UCSD-AML1 (cell line): Measurements from ENCODE around the gene MAD1L1.
"Not testable (repeated sequence)": the region's sequence is repeated elsewhere in the genome, so short reads cannot be mapped to it uniquely, and the experiment has no call there.

Experiments used
- DNase-seq: peaks from one replicate; lab custom pipeline; 2025; ENCODE audit not compliant: unreplicated experiment; lab: John Stamatoyannopoulos, UW

The MAD1L1 gene

DNA sequence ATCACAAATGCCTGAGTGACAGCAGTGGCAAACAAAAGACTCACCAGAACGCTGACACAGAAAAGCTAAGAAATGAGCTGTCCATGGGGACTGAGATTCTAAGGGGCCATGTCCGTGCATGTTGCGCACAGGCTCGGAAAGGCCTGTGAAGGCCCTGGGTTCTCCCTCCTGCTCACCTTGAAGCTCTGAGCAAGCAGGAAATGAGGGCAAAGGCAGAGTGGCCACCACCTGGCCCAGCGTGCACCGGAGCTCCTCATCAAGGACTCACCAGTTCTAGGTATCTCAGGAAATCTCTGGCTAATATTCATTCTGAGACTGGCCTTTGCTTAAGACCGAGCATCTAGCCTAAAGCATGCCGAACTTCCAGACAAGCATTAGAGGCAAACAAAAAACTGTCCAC is 52.7 kb downstream of the MAD1L1 start:
- no peak for DNase-seq

GRCh38 chr7:2175514-2175913 is 57.2 kb downstream of the MAD1L1 start:
- DNase-seq = no peak

DNA sequence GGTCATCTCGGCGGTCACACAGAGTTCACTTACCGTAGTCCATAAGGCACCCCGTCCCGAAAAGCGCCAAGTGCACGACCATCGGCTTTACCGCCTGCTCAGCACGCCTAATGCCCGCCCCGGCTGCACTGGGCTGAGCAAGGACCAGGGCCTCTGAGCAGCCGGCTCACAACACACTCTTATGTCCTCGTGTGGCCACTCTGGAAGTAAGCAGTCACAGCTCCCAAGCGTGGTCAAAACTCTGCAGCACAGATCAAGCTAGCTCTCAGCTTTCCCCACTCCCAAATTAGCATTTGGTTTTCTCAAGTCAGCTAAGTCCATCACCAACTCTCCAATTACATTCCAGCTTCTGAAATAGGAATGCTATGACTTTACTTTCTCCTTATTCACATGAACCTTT is 57.7 kb downstream of the MAD1L1 start:
- DNase-seq = no peak

DNA sequence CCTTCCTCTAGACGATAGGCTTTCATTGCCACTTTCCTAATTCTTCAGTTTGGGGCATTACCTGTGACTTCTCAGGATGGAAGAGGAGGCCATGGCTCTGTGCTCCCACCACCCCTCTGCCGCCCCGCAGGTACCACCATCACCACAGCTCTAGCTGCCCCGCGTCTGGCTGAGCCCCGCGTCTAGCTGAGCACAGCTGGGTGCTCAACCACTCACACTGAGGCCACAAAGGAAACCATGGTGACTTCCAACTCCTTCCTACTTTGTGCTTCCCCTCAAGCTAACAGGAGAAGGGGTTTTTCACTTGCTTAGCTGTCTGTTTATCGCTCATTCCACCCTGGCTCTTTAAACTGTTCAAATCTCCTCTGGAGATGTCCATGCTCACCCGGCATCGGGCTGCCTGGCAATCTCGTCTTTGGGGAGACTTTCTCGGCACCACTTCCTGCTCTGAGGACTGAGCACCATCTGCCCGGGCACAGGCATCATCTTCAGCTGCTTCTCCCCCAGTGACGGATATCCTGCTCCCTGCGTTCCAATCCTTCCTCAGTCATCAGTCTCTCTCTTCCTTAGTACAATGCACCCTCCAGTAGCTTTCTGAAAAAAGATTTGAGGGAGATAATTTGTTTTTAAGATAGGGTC is 59.4 kb downstream of the MAD1L1 start:
- no peak for DNase-seq

DNA sequence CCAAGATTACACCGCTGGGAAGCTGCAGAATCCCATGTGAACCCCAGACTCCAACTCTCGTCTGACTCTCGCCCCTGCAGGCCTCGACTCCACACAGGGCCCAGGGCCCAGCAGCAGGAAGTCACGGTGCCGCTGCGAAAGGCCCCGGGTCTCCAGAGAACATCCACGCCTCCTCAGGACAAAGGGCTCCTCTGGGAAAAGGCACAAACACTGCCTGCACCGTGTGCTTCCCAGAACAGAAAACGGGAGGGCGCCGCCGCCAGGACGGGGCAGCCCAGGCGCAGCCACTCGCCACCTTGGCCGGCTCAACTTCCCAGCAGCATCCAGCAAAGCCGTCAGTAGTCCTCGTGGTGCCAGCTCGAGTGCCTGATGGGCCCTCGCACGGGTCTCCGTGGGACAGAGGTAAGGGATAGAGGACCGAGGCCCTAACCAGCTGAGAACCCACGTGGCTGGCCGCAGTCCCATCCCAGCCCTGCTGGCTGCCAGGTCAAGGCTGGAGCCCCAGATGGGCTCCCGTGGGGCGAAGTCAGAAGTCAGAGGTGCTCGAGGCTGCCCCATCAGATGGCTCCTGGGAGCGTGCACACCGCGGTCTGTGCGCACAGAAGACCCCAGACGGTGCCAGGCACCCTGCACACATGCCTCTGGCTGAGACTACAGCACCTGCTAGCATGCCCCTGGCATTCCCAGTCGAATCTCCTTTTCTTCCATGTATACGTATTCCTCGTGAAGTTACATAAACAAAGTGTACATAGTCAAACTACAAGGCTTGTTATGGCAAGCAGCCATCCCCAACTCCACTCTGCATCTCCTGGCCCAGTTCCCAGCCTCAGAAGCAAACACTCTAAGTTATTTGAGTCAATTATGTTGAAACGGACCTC is 60.2 kb downstream of the MAD1L1 start:
- no peak for DNase-seq

DNA sequence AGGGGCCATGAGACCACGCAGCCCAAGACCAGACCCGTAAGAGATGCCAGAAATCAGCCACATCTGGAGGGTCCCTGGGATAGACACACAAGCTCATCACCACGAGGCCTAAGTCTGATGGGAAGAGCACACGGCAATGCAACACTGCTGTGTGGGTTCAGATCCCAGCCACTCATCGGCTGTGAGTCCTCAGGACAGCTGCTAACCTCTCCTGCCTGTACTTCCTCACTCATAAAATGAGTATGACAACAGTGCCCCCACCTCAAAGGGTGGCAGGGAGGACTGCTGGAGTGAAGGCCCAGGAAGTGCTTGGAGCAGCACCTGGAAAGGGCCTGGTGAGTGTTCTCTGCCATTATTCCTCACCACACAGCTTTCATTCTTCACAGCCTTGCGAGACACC is 60.9 kb downstream of the MAD1L1 start:
- no peak for DNase-seq

GRCh38 chr7:2170576-2171521 is 61.9 kb downstream of the MAD1L1 start:
- DNase-seq = no peak

DNA sequence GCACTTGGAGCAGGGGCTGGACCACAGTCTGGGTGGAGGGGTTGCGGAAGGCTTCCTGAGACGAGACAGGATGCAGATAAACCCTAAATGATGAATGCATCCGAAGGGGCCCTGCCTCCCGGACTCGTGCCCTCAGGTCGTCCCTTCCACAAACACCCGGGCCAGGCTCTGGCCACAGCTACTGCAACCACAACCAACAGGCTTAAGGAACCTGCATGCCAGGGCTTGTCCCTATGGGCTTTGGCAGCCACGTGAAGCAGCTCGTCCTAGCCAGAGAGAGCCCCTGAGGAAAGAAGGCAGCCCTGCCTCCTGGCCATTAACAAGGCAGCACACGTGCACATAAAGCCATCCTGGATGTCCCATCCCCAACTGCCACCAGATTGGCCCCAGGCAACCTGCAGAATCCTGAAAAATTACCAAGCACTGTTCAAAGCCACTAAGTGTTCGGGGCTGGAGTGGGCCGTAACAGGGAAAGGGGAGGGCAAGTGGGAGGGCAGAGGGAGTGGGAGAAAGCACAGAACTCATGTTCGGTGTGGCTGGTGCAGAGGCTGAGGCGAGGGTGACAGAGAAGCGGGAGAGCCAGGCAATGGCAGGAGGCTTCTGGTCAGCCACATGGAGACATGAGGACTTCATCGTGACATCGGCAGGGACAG is 62.7 kb downstream of the MAD1L1 start:
- no peak for DNase-seq

DNA sequence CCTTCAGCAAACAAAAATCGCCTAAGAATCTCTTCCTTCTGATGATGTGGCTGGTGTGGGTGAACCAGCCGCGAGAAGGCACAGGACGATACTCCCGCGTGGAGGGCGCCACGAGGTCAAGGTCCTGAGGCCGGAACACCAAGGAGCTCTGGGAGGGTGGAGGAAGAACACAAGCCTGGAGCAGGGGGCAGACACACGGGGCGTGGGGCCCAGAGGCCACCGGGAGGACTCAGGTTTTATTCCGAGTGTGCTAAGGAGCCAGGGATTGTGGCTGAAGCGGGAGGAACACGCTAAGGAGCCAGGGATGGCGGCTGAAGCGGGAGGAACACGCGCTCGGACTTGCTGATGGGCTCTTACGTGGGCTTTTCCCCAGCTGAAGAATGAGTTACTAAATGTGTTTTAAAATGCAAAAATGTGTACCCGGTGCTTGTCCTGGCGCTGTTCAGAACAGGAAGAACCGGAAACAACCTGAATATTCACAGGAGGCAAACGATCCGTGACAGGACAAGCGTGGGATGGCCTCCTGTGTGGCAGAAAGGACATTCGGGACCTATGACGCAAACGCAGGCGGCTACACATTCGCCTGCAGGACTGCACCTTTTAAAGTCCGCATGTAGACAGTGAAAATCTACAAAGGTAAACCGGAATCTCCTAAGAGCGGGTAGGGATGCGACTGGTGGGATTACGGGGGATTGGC is 64.0 kb downstream of the MAD1L1 start:
- no peak for DNase-seq

DNA sequence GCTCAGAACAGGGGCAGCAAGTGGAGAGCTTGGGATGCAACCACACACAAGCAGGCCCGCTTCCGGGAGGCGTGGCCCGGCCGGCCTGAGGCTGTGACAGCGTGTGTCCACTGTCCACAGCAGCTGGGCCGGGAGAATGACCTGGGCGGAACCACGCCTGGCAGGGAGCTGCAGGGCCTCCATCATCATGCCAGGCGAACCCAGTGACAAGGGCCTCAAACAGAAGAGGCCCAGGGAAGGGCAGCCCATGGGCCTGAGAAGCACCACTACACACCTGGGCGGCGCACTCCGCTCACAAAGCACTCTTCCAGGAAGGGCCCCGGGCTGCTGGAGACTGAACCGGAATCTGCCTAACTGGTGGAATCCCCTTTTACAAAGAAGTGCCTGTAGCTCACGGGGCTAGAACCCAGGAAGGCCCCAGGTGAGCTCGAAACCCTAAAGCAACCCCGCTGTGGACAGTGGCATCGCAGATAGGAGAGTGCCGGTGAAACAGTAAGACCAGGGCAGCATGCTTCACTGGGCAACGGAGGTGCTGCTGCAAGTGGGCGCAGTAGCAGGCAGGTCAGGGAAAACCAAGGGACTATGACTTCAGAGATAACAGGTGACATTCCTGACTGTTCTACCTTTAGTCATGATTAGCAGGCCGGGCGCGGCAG is 66.0 kb downstream of the MAD1L1 start:
- DNase-seq = no peak

DNA sequence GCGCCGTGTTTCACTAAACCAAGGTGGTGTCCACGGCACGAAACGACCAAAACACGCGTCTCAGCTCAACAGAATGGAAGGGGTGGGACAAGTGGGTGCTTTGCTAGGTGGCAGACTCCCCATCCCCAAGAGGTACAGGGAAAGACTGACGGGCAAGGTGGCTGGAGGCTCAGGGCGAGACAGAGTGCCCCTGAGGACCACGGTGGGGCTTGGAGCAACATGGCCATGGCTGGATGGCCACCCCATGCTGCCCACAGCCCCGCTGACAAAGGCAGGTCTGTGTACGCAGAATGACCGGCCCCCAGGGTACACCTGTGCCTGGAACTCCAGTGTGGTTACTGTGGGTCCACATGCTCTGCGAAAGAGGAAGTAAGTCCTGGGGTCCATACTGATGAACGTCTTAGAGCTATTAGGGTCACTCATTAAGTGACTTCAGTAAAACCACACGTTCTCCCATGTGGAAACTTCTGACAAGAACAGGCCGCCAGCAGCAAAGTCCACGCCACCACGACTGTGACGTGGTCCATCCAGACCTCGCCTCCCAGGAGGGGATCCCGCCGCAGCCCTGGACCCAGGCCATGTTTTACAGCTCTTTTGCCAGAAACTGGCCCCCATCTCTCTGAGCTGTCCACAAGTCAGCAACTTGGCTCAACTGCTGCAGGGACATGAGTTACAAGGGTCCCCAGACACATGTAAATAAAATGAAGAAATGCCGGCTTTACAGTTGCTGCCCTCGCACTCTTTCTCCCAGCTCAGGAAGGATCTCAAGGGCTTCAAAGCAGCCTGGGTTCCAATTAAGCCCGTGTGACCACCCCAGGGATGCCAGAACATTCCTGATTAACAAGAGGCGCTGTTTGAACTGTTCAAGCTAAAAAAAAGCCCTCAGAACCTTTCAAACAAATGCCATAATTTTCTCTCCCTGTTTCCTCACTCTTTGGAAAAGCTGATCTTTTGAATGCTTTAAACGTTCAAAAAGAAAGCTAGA is 66.8 kb downstream of the MAD1L1 start:
- no peak for DNase-seq

GRCh38 chr7:2165239-2165609 is 67.5 kb downstream of the MAD1L1 start:
- DNase-seq = no peak

- DNase-seq = no peak
Observed at GRCh38 chr7:2164646-2165045, 68.1 kb downstream of the MAD1L1 start.

DNA sequence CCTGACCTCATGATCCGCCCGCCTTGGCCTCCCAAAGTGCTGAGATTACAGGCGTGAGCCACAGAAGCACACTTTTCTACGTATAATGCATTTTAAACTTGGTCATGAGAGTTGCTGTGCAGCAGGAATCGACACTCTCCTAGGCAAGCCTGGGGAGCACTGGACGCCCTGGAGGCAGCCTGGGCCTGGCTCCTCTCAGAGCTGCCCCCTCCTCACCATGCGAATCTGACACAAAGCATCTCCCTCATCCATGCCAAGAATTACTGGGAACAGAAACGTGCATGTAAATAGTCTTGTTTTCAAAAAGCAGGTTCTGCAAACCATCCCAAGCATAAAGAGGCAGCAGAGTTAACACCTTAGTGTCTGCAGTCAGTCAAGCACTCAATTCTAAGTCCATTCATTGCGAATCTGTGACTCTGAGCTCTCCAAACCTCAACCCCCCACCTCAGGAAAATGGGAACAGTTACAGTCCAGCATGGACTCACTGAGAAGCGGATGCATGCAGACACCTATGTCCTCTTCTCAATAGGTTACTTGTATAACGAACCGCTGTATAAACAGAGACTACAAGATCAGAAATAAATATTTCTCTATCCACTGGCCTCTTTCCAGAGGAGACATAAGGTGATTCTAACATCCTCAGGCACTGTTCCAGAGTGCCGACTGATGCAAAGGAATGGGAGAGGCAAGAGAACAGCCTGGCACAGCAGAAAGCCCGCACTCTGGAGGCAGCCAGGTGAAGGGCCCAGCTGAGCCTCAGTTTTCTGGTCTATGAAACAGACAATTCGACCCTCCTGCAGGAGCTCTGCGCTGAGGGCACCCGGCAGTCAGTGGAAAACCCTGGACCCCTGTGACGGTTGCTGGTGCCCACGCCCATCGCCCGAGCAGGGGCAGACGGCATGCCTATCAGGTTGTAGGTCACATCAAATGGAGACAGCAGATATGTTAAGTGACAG is 68.9 kb downstream of the MAD1L1 start:
- no peak for DNase-seq

- no peak for DNase-seq
Observed at GRCh38 chr7:2162959-2163358, 69.8 kb downstream of the MAD1L1 start.

- DNase-seq = not testable (repeated sequence)
Observed at GRCh38 chr7:2162004-2162902, 70.5 kb downstream of the MAD1L1 start.

DNA sequence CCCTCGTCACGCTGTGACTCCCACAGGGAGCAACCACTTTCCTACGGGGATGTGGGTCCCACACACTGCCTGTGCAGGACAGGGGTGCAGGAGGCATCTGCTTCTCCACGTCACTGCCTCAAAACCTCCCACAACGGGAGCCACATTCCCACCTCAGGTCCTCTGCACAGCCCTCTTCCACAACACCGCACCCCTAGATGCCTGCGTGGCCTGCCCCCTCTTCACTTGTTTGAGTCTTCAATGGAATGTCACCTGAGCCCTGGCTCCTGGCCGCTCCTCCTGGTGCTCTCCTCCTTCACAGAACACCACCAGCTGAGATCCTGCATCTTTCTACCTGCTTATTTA is 73.6 kb downstream of the MAD1L1 start:
- no peak for DNase-seq
